DND-41 (cell line): ENCODE measurements around the gene GNS.

Experiments used
- ATAC-seq: fragments of 200-7000 bp; cut with Tn5 transposase; 3 replicates; pipeline ENCODE4 v1.9.1; 2021; ENCODE audit warnings: low read depth; ENCODE audit not compliant: insufficient read depth
- DNase-seq: peaks from one replicate; pipeline ENCODE4 v3.0.0-alpha.2; 2020
- H2AFZ ChIP-seq: 2 replicates; pipeline ENCODE4 v1.6.0; 2012; ENCODE audit warnings: low read depth, low read length
- H3K27ac ChIP-seq: 2 replicates; pipeline ENCODE4 v1.5.1; 2012; ENCODE audit warnings: low read length, inconsistent platforms
- H3K27me3 ChIP-seq: fragments of 200-600 bp; sonication (generic); 2 replicates; pipeline ENCODE4 v1.6.0; 2012; ENCODE audit warnings: low read length, mild to moderate bottlenecking, inconsistent platforms; ENCODE audit not compliant: insufficient read depth, poor library complexity
- H3K36me3 ChIP-seq: 2 replicates; pipeline ENCODE4 v1.5.1; 2012; ENCODE audit warnings: low read length, inconsistent platforms; ENCODE audit not compliant: insufficient read depth
- H3K4me1 ChIP-seq: 2 replicates; pipeline ENCODE4 v1.5.1; 2012; ENCODE audit warnings: mild to moderate bottlenecking, low read length; ENCODE audit not compliant: insufficient read depth
- H3K4me2 ChIP-seq: 2 replicates; pipeline ENCODE4 v1.6.0; 2012; ENCODE audit warnings: mild to moderate bottlenecking, moderate library complexity, low read length, inconsistent platforms; ENCODE audit not compliant: insufficient read depth
- H3K4me3 ChIP-seq, 2 experiments: fragments of 200-600 bp in 1 of 2; shearing (Covaris generic) in 1 of 2; 2 replicates each; pipeline ENCODE4 v1.5.1; 2012 to 2016; ENCODE audit warnings: inconsistent platforms in 2 of 2, low read length in 2 of 2, mild to moderate bottlenecking in 2 of 2, low read depth in 1 of 2, moderate library complexity in 1 of 2
- H3K79me2 ChIP-seq: 2 replicates; pipeline ENCODE4 v1.6.0; 2012; ENCODE audit warnings: low read length, inconsistent platforms; ENCODE audit not compliant: insufficient read depth
- H3K9ac ChIP-seq: 2 replicates; pipeline ENCODE4 v1.6.0; 2012; ENCODE audit warnings: low read depth, mild to moderate bottlenecking, inconsistent platforms, low read length, moderate library complexity
- H3K9me3 ChIP-seq: 2 replicates; pipeline ENCODE4 v1.5.1; 2012; ENCODE audit warnings: low read length, moderate library complexity, mild to moderate bottlenecking, inconsistent platforms; ENCODE audit not compliant: insufficient read depth, severe bottlenecking
- H4K20me1 ChIP-seq: 2 replicates; pipeline ENCODE4 v1.6.0; 2012; ENCODE audit warnings: low read length; ENCODE audit not compliant: insufficient read depth
- CTCF ChIP-seq: IDR thresholded peaks from 2 replicates; pipeline ENCODE4 v1.5.1; 2012; ENCODE audit warnings: borderline replicate concordance, low read length, moderate library complexity, mild to moderate bottlenecking; ENCODE audit not compliant: poor library complexity, severe bottlenecking; ENCODE audit errors: extremely low read depth
- EZH2 ChIP-seq: IDR thresholded peaks from 3 replicates; pipeline ENCODE4 v1.6.1; 2012; ENCODE audit warnings: borderline replicate concordance, low read depth, mild to moderate bottlenecking, moderate library complexity, low read length, inconsistent platforms; ENCODE audit not compliant: severe bottlenecking

GNS gene

DNA sequence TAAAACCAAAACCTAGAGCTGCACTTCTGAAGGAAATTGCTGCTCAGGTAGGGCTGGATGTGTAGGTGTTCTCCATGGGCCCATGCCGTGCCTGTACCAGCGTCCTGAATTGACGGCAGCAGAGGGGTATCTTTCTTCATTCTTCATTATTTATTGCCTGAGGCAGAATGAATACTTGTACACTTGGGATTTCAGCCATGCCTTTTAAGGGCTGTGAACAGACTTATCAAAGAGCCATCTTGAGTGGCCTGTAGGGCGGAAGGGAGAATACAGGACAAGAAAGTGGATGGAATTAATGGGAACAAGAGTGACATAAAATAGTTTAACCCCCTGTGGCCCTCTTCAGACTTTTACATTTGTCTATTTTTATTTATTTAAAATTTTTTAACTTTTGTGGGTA lies 87.5 kb downstream of the GNS start:
- no peak overlapping the region for H3K9ac ChIP-seq
- H3K9me3 ChIP-seq: no peaks in the 10 kb centered on the region

DNA sequence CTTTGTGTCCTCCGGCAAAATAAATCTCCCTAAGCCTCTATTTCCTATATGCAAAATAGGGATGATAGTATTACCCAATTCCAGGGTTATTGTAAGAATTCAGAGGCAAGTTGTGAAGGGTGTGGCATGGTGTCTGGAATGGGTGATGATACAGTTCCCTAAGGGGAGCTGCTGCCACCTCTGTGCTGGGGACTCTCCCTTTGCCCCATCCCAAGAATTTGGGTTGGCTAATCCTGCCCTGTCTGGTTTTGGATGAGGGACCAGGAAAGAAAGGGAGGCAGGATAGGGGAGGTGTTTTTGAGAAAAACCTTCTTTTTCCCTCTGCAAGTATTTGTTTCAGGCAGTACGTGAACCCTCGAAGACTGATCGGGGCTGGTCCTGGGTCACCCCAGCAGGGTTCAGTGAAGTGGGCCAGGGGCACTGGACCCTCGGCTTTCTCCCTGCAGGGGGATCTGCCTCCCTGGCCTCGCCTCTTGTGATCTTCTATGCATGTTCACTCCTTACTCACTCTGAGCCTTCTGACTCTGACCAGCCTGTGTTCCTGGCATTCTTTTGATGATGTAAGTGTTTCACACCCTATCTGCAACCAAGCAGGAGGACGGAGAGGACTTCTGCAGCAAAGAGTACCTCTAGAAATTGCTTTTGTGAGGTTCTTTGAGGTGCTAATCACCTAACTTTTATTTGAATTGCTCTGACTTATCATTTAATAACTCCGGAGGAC lies 88.1 kb downstream of the GNS start:
- peaks cover 15% of the 10 kb centered on the region; the same call in 1 of the 2 replicates for H4K20me1 ChIP-seq

More for the DNA sequence above, 87.5 kb downstream of the GNS start:
- no peak for DNase-seq
- Histone ChIP-seq H4K20me1 (peaks cover 10% of the 10 kb centered on the region; the same call in 1 of the 2 replicates), H3K4me2 (no peak overlapping the region), H3K27me3 (no peaks in the 10 kb centered on the region), H3K27ac (no peak overlapping the region), H3K79me2 (peaks cover 65% of the 10 kb centered on the region), H3K4me1 (peaks cover 73% of the 10 kb centered on the region), H3K4me3 (no peak overlapping the region), H3K36me3 (no peaks in the 10 kb centered on the region), H2AFZ (no peak overlapping the region)
- TF ChIP-seq CTCF: no peak
- TF ChIP-seq EZH2: no peak
- ATAC-seq: no peak

GRCh38 chr12:64670019-64670418 lies 89.2 kb downstream of the GNS start:
- H3K27me3 ChIP-seq: no peaks in the 10 kb centered on the region
- H3K27ac ChIP-seq: peak overlapping the region; percentile 95
- DNase-seq (peak; percentile 16), ATAC-seq (no peak)
- peaks cover 73% of the 10 kb centered on the region for H3K4me1 ChIP-seq
- no peak overlapping the region for H2AFZ ChIP-seq
- peak overlapping the region; percentile 32 to 71; a peak in 3 of 4 replicates for H3K4me3 ChIP-seq
- H3K4me2 ChIP-seq: peak overlapping the region; percentile 85
- no peaks in the 10 kb centered on the region for H3K9me3 ChIP-seq
- peaks cover 15% of the 10 kb centered on the region; the same call in 1 of the 2 replicates for H4K20me1 ChIP-seq
- no peaks in the 10 kb centered on the region for H3K36me3 ChIP-seq
- H3K9ac ChIP-seq: peak overlapping the region; percentile 61
- no peak for TF ChIP-seq EZH2
- H3K79me2 ChIP-seq: peaks cover 74% of the 10 kb centered on the region

More for the DNA sequence above, 88.1 kb downstream of the GNS start:
- H3K4me1 ChIP-seq: peaks cover 73% of the 10 kb centered on the region
- no peak overlapping the region; the same call in 1 of the 2 replicates for H3K9ac ChIP-seq
- H2AFZ ChIP-seq: no peak overlapping the region
- ATAC-seq (no peak), DNase-seq (no peak)
- H3K9me3 ChIP-seq: no peaks in the 10 kb centered on the region
- no peak overlapping the region for H3K4me3 ChIP-seq
- no peaks in the 10 kb centered on the region for H3K36me3 ChIP-seq
- H3K4me2 ChIP-seq: peak overlapping the region; percentile 85
- H3K27me3 ChIP-seq: no peaks in the 10 kb centered on the region
- peaks cover 71% of the 10 kb centered on the region for H3K79me2 ChIP-seq
- H3K27ac ChIP-seq: peak overlapping the region; percentile 95
- TF ChIP-seq CTCF (no peak), EZH2 (no peak)

DNA sequence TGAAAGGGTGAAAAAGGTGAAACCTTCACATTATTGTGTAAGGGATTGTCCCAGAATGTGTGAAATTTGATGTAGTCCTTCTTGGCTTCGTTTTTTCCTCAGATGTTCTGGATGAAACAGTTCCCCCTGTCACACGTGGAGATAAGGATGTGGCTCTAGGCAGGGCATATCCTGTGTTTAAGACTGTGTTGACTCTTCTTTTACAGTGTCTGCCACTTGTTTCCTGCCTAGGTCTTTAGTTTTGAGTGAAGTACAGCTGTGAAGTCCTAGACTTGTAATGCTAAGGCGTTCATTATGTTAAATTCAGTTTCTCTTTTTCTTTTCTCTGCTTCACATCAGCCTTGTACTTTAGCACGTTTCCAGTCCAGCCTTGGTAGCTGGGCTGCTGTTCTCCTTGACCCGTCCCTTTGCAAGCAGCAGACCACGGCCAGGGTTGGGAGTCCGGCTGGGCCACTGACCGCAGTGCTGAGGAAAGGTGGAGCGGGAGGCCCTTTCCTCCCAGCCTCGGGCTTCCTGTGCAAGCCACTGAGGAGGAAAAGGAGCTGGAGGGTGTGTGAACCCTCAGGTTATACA lies 89.8 kb downstream of the GNS start:
- no peaks in the 10 kb centered on the region for H3K27me3 ChIP-seq
- peak overlapping the region; percentile 95 for H3K27ac ChIP-seq
- peak overlapping the region; percentile 85 for H3K4me2 ChIP-seq
- peaks cover 70% of the 10 kb centered on the region for H3K4me1 ChIP-seq
- peak overlapping the region; percentile 61 for H3K9ac ChIP-seq
- no peaks in the 10 kb centered on the region for H3K9me3 ChIP-seq
- H3K4me3 ChIP-seq: peak overlapping the region; percentile 32 to 71; a peak in 3 of 4 replicates
- peaks cover 15% of the 10 kb centered on the region; the same call in 1 of the 2 replicates for H4K20me1 ChIP-seq
- DNase-seq: peak; percentile 67
- H2AFZ ChIP-seq: peak overlapping the region; percentile 73
- H3K36me3 ChIP-seq: no peaks in the 10 kb centered on the region
- TF ChIP-seq EZH2 (no peak), CTCF (no peak)
- ATAC-seq: peak; percentile 98
- peaks cover 72% of the 10 kb centered on the region for H3K79me2 ChIP-seq
